GM23338 (cell line): ENCODE data around the gene ACOX1.
A peak's percentile ranks its signal among the peaks of the same experiment; 100 is the strongest.

Experiments used
- CREB1 ChIP-seq: fragments of 250-450 bp; sonication (Bioruptor Pico); IDR thresholded peaks from 2 replicates; pipeline ENCODE4 v1.5.0; 2020; ENCODE audit warnings: low read depth, mild to moderate bottlenecking, moderate library complexity
- CTCF ChIP-seq, 2 experiments: fragments of 200-600 bp in 1 of 2; sonication (generic) in 1 of 2; conservative IDR thresholded peaks; 2 replicates each; pipeline versions ENCODE4 v1.5.1 to v1.6.1; 2016 to 2017; ENCODE audit warnings: antibody characterized with exemption in 2 of 2, low read depth in 2 of 2, mild to moderate bottlenecking in 2 of 2, moderate library complexity in 1 of 2
- EZH2 ChIP-seq: fragments of 200-600 bp; sonication (generic); IDR thresholded peaks from one replicate; pipeline ENCODE4 v1.8.0; 2017; ENCODE audit warnings: antibody characterized with exemption, mild to moderate bottlenecking, low read depth; ENCODE audit not compliant: unreplicated experiment
- EZH2phosphoT487 ChIP-seq: fragments of 200-600 bp; sonication (generic); IDR thresholded peaks from one replicate; pipeline ENCODE4 v1.8.1; 2018; ENCODE audit warnings: antibody characterized with exemption; ENCODE audit not compliant: unreplicated experiment
- JUNB ChIP-seq: IDR thresholded peaks from one replicate; pipeline ENCODE4 v1.6.1; 2016; ENCODE audit warnings: antibody characterized with exemption; ENCODE audit not compliant: unreplicated experiment
- NANOG ChIP-seq: IDR thresholded peaks from 2 replicates; pipeline ENCODE4 v1.6.1; 2016; ENCODE audit warnings: antibody characterized with exemption, borderline replicate concordance
- POLR2AphosphoS5 ChIP-seq: IDR thresholded peaks from 2 replicates; pipeline ENCODE4 v1.6.1; 2016; ENCODE audit warnings: antibody characterized with exemption, low read depth
- REST ChIP-seq: IDR thresholded peaks from one replicate; pipeline ENCODE4 v1.6.1; 2018; ENCODE audit warnings: antibody characterized with exemption; ENCODE audit not compliant: unreplicated experiment
- STAT1 ChIP-seq: IDR thresholded peaks from one replicate; pipeline ENCODE4 v1.6.1; 2016; ENCODE audit warnings: antibody characterized with exemption; ENCODE audit not compliant: unreplicated experiment

- TF ChIP-seq CTCF (conservative IDR thresholded peaks at IDR 0.05; ENCODE audit: low read depth in 2 of 2), result peak; percentile 74 to 98
- no peak for TF ChIP-seq EZH2phosphoT487
- no peak for TF ChIP-seq POLR2AphosphoS5
- TF ChIP-seq EZH2, result no peak
- TF ChIP-seq REST, result no peak
- no peak for TF ChIP-seq CREB1 (CRISPR knock-in tag)
- no peak for TF ChIP-seq JUNB
- no peak for TF ChIP-seq NANOG
- no peak for TF ChIP-seq STAT1
These were observed 35.3 kb upstream of the ACOX1 start for GRCh38 chr17:76014100-76014924.
